Iris pigment epithelial cell (primary cell): ENCODE data around the gene ZNF654.
A peak's percentile ranks its signal among the peaks of the same experiment; 100 is the strongest.
"Not testable (repeated sequence)": the region's sequence is repeated elsewhere in the genome, so short reads cannot be mapped to it uniquely, and the experiment has no call there.

Experiments used
- DNase-seq: peaks from one replicate; pipeline ENCODE4 v3.0.0-alpha.2; 2011; ENCODE audit warnings: low read depth

Gene ZNF654

GRCh38 chr3:88058581-88059379 lies at the start of gene ZNF654, which contains the start of gene CGGBP1:
ZNF654 (plus strand) TSS chr3:88059255; CDS start chr3:88059320, 65 bp downstream.
CGGBP1 (minus strand) TSS chr3:88059005; CDS start chr3:88055976, 3,029 bp downstream.
- peak; percentile 99 for DNase-seq

- DNase-seq = no peak
Observed at GRCh38 chr3:88010810-88011209, 48.2 kb upstream of the ZNF654 start.

- DNase-seq = no peak
Observed at GRCh38 chr3:88013592-88013991, 45.5 kb upstream of the ZNF654 start.

- DNase-seq = not testable (repeated sequence)
Observed at GRCh38 chr3:88015656-88016055, 43.4 kb upstream of the ZNF654 start.

- DNase-seq = no peak
Observed at GRCh38 chr3:88019024-88019423, 40.0 kb upstream of the ZNF654 start.

- no peak for DNase-seq
Observed at GRCh38 chr3:88025001-88025552, 34.0 kb upstream of the ZNF654 start.

GRCh38 chr3:88028876-88029275 lies 30.2 kb upstream of the ZNF654 start:
- no peak for DNase-seq

- no peak for DNase-seq
Observed at GRCh38 chr3:88030210-88030609, 28.8 kb upstream of the ZNF654 start.

- peak; percentile 39 for DNase-seq
Observed at GRCh38 chr3:88031642-88032077, 27.4 kb upstream of the ZNF654 start.

GRCh38 chr3:88032245-88032644 lies 26.8 kb upstream of the ZNF654 start:
- no peak for DNase-seq

GRCh38 chr3:88033079-88033478 lies 26.0 kb upstream of the ZNF654 start:
- DNase-seq = no peak

- no peak for DNase-seq
Observed at GRCh38 chr3:88033808-88034207, 25.2 kb upstream of the ZNF654 start.

GRCh38 chr3:88034491-88035275 lies 24.4 kb upstream of the ZNF654 start:
- no peak for DNase-seq

GRCh38 chr3:88036221-88036620 lies 22.8 kb upstream of the ZNF654 start:
- DNase-seq = no peak

GRCh38 chr3:88038566-88038965 lies 20.5 kb upstream of the ZNF654 start:
- peak; percentile 82 for DNase-seq

GRCh38 chr3:88040529-88040928 lies 18.5 kb upstream of the ZNF654 start:
- DNase-seq = no peak

- DNase-seq = no peak
Observed at GRCh38 chr3:88041005-88041404, 18.1 kb upstream of the ZNF654 start.

- no peak for DNase-seq
Observed at GRCh38 chr3:88044411-88044810, 14.6 kb upstream of the ZNF654 start.

- DNase-seq = no peak
Observed at GRCh38 chr3:88046766-88047165, 12.3 kb upstream of the ZNF654 start.

GRCh38 chr3:88057630-88058305 lies 1.3 kb upstream of the ZNF654 start:
- DNase-seq = peak; percentile 54

GRCh38 chr3:88058306-88058580 lies 812 bp upstream of the ZNF654 start:
- no peak for DNase-seq

- DNase-seq = no peak
Observed at GRCh38 chr3:88059380-88060170, 520 bp downstream of the ZNF654 start.
